Testis (tissue), 2 donors: Measurements from ENCODE around the gene ACTL8.

Source experiments
- POLR2A ChIP-seq: fragments of 450-650 bp; IDR thresholded peaks from one replicate; pipeline ENCODE4 v1.6.1; 2017; ENCODE audit warnings: antibody characterized with exemption, mild to moderate bottlenecking, moderate library complexity
- TF ChIP-seq, protein P1 (sequence below), 3 experiments: fragments of 450-650 bp in 2 of 3; fragments of 200-600 bp in 1 of 3; sonication (generic) in 1 of 3; IDR thresholded peaks; one replicate each; pipeline ENCODE4 v1.5.1; 2016 to 2019; ENCODE audit warnings: antibody characterized with exemption in 3 of 3, mild to moderate bottlenecking in 2 of 3, moderate library complexity in 1 of 3

- TF ChIP-seq, protein P1, sequence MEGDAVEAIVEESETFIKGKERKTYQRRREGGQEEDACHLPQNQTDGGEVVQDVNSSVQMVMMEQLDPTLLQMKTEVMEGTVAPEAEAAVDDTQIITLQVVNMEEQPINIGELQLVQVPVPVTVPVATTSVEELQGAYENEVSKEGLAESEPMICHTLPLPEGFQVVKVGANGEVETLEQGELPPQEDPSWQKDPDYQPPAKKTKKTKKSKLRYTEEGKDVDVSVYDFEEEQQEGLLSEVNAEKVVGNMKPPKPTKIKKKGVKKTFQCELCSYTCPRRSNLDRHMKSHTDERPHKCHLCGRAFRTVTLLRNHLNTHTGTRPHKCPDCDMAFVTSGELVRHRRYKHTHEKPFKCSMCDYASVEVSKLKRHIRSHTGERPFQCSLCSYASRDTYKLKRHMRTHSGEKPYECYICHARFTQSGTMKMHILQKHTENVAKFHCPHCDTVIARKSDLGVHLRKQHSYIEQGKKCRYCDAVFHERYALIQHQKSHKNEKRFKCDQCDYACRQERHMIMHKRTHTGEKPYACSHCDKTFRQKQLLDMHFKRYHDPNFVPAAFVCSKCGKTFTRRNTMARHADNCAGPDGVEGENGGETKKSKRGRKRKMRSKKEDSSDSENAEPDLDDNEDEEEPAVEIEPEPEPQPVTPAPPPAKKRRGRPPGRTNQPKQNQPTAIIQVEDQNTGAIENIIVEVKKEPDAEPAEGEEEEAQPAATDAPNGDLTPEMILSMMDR (IDR thresholded peaks at IDR 0.05) = no peak
- TF ChIP-seq POLR2A = no peak
Measured at GRCh38 chr1:17849216-17849615, 94.1 kb downstream of the ACTL8 start.
